Stimulated activated naive CD4-positive, alpha-beta T cell (primary cell): Measurements from ENCODE around the gene CNKSR2.

Source experiments
- DNase-seq, 6 experiments: peaks; one replicate each; lab custom pipeline; 2025; lab: John Stamatoyannopoulos, UW

The CNKSR2 gene

DNA sequence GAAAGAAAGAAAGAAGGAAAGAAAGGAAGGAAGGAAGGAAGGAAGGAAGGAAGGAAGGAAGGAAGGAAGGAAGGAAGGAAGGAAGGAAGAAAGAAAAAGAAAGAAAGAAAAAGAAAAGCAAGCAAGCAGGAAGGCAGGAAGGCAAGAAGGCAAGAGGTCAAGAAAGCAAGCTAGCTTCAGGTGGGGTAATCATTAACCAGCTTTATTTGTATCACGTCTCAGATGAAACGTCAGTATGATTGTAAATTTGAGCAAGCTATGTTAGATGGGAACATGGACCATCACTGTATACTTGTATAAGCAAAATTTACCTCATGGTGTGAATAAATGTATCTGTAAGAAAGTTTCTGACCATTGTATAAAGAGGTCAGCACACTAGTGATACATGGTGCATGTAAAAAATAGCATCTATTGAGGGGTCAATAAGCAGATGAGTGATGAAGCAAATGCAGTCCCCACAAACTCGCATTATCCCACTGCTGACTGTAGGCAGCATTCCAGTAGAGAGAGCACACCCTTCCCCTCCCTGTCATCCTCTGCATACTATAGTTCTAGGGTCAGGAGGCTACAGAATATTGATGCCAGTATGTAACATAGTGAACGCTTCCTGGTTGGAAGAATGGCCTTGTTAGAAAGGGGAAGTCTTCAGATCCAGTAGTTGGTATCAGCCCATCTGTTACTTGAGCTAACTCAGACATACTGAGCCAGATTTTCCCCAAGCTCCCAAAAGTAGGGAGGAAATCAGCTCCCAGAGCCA lies 300.4 kb downstream of the CNKSR2 start:
- no peak for DNase-seq

DNA sequence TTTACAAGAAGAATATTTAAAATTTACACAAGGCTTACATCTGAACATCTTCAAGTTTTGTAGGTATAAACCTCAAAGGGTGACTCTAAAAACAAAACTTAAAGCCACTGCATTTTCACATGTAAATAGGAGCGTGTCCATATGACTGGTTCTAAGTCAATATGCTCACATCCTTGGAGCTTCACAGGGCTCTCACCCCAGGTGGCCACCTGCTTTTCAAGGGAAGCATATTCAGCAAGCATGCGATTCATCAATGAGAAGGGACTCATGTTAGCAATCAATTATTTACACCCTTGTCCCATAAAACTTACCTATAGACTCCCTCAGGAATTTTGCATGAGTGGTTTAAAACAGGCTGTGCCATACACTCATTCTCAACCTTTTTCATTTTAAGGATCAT lies 301.7 kb downstream of the CNKSR2 start:
- no peak for DNase-seq

DNA sequence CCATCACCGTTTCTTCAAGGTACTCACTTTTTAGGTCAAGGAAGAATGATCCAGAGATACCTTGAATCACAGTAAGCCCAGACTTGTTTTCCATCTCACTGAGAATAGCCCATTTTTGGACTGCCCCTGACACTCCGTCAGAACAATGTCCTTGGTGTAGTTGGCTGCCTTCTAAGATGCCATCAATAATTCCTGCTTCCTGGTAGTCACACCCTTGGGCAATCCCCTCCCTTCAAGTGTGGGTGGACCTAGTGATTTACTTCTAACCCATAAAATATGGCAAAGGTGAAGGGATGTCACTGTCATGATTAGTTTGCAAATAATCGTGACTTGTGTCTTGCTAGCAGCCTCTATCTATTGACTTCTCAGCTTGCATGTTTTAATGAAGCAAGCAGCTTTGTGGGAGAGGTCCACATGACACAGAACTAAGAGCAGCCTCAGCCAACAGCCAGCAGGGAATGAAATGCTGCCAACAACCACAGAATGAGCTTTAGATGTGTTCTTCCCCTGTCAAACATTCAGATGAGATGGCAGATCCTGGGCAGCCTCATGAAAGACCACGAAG lies 303.9 kb downstream of the CNKSR2 start:
- no peak for DNase-seq

DNA sequence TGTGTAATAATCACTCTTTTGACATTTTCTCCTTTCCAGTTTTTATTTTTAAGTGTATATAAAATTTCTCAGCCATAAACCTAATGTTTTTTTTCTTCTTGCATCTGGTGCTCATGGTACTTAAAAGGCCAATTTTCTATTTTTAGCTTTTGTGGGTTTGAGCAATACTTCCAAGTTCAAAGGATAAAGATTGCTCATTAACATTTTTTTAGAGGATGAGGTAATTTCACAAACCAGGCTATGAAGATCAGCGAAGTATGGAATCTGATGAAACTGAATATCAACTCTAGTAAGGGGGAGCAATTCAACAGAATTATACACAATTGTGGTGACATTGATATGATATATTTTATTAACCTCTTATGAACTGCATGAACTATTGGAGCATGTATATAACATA lies 309.7 kb downstream of the CNKSR2 start:
- no peak for DNase-seq

DNA sequence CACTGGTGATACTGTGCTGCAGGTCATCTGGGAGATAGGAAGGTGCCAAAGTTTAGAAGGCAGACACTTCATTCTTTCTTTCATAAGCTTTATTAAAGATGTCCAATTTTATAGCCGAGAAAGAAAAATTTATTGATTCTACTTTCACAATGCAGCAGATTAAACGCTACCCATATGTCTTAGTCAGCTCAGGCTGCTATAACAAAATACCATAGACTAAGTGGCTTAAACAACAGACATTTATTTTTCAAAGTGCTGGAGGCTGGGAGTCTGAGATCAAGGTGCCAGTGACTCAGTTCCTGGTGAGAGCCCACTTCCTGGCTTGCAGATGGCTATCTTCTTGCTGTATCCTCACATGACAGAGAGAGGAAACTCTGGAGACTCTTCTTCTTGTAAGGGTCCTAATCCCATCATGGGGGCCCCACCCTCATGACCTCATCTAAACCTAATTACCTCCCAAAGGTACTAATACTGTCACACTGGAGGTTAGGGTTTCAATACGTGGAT lies 317.3 kb downstream of the CNKSR2 start:
- DNase-seq = peak in 1 of 6 experiments; percentile 0

DNA sequence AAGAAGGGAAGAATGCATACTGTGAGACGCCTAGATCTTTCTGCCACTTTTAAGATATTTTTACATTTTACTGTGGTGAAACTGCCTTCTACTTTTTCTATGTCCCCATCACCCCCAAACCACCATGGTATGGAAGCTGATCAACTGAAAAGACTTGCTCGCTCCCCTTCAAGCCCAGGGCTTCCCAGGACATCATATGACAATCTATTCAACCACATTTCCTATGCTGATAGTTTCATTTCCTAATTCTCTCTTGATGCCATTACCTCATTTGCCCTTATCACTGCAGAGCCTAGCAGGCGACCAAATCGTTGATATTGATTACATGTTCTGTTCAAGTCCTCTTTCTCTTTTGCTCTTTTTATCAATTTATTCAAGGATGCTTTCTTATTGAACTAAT lies 324.1 kb downstream of the CNKSR2 start:
- DNase-seq = no peak

DNA sequence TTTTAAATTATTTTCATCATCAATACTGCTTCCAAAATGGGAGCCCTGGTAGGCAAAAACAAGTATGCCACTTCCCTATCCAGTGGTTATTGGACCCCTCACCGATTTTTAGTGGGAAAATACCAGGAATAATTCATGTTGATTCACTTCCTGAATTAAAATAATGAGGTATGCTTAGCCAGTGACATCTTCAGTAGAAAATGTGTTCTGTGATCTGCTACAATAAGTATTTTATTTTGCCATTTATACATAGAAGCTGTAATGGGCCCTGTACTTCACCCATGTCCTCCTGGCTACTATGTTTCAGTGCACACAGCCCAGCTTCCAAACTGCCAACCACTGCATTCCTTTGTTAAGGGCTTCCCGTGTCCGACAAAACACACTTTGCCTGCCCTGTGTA lies 324.9 kb downstream of the CNKSR2 start:
- DNase-seq = no peak

DNA sequence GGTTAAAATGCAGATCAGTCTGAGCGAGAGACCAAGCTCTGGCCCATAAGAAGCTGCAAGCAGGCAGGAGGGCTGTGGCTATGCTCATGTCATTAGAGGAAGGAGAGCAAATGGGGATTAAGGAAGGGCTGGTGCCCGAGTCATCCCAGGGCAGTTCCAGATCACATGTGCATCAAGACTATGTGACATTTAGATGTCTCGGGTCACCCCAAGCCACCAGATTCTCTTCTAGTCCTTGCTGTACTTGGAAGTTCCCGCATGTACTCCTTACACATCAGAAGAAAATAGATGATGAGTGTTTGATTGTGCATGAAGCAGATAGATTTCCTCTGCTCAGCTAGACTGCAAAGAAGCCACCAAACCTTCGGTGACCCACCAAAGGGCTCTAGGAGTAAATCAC lies 326.1 kb downstream of the CNKSR2 start:
- no peak for DNase-seq

DNA sequence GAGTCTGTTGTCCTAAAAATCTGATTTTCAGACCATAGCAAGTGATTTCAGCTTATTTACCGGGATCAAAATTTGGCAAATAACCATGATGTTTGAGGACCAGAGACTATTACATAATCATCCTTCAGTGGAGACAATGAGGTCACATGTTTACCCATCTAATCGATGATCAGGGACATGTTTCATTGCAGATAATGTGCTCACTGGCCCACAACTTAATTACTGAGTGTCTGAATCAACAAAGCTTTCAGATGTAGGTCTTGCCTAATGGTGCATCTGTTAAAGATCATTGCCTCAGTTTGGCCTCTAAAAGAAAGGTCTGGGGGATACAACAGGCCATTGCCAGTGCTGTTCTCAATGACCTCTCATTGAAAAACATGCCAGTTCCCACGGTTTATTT lies 326.7 kb downstream of the CNKSR2 start:
- no peak for DNase-seq

DNA sequence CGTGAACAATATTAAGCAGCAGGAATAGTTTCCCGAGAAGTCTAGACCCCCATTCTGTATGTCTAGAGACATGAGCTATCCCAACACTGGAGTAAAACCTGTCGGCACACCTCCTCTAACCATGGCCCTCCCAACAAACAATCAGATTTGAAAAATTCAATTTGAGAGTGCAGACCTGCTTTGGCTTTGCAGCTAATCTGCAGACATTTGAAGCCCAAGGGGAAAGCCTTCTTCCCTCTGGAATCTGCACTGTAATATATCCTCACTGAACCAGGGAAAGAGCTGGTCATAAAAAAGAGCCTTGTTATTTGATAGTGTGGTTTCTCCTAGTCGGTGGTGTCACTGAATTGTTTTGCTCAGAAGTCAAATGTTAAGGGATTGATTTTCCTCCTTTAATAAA lies 328.5 kb downstream of the CNKSR2 start:
- DNase-seq = no peak
